ENCODE results near the gene TIGD1. TPM values are rescaled to one million over a fixed set of nuclear protein-coding genes. Genes with fewer than 3 reads are reported as not detected.

Gene TIGD1
- total and polyA plus RNA-seq, 11 donors, result 0.99 to 3.8 (median 1.6) TPM

DNA sequence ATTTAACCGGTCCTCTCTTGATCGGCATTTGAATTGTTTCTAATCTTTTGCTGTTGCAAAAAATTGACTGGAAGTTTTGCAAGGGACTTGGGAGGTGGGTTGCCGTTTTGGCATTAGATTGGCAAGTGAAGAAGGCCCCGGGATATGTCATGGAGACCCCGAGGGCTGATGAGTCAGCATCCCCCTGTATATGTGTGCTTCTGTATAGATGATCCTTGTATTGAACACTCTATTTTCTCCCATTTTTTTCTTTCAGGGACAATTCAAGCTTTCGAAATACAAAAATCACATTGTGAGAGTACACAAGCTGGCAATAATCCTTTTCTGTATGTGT, 30.3 kb upstream of the TIGD1 start:
- WGBS, 4 donors, result 97 to 98% (median 98%) methylated on average over 6 of the region's 6 CpGs

GRCh38 chr2:232578626-232579025, 28.3 kb upstream of the TIGD1 start:
- intact Hi-C loops (cut with DNase I), result no loop called here
- no peak for ATAC-seq
- Histone ChIP-seq H3K9me3 (peaks cover 0 to 2% (median 0%) of the 10 kb centered on the region in 12 donors), H3K4me1 (peaks cover 0 to 3% (median 0%) of the 10 kb centered on the region in 12 donors), H3K27ac (no peak overlapping the region), H3K27me3 (no peaks in the 10 kb centered on the region), H3K36me3 (peaks cover 0 to 74% (median 48%) of the 10 kb centered on the region in 9 donors), H3K4me3 (no peak overlapping the region)
- TF ChIP-seq, protein P1, sequence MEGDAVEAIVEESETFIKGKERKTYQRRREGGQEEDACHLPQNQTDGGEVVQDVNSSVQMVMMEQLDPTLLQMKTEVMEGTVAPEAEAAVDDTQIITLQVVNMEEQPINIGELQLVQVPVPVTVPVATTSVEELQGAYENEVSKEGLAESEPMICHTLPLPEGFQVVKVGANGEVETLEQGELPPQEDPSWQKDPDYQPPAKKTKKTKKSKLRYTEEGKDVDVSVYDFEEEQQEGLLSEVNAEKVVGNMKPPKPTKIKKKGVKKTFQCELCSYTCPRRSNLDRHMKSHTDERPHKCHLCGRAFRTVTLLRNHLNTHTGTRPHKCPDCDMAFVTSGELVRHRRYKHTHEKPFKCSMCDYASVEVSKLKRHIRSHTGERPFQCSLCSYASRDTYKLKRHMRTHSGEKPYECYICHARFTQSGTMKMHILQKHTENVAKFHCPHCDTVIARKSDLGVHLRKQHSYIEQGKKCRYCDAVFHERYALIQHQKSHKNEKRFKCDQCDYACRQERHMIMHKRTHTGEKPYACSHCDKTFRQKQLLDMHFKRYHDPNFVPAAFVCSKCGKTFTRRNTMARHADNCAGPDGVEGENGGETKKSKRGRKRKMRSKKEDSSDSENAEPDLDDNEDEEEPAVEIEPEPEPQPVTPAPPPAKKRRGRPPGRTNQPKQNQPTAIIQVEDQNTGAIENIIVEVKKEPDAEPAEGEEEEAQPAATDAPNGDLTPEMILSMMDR (IDR thresholded peaks at IDR 0.05), result no peak
- no peak for TF ChIP-seq POLR2A (IDR thresholded peaks at IDR 0.05)
- DNase-seq, result no peak
- WGBS, 4 donors, result 91 to 96% (median 95%) methylated on average over 2 of the region's 2 CpGs

More for the DNA sequence above, 30.3 kb upstream of the TIGD1 start:
- no peak for ATAC-seq
- H3K9me3 ChIP-seq, result peaks cover 0 to 10% (median 0%) of the 10 kb centered on the region in 12 donors
- peaks cover 0 to 54% (median 40%) of the 10 kb centered on the region in 9 donors for H3K36me3 ChIP-seq
- DNase-seq, result no peak
- TF ChIP-seq, protein P1 (IDR thresholded peaks at IDR 0.05), result no peak
- TF ChIP-seq POLR2A (IDR thresholded peaks at IDR 0.05), result no peak
- intact Hi-C loops (cut with DNase I), result no loop called here
- no peaks in the 10 kb centered on the region for H3K27me3 ChIP-seq
- H3K4me1 ChIP-seq, result peaks cover 0 to 3% (median 0%) of the 10 kb centered on the region in 12 donors
- no peak overlapping the region for H3K27ac ChIP-seq
- H3K4me3 ChIP-seq, result no peak overlapping the region

DNA sequence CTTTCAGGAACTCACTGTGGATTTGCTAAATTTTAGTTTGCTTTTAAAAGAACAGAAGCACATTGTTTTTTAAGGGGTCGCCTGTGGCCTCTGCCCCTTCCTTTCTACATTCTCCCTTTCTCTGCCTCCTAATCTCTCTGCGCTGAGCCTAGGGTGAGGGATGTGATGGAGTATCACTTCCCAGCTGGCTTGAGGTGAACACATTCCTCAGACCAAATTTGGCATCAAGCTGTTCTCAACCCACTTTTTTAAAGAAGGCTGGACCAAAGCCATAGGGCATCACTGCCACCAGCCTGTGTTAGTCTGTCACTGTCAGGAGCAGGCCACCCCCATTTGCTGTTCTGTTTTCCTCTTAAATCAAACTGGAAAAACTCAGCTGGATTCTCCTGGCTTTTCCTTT, 27.5 kb upstream of the TIGD1 start:
- Histone ChIP-seq H3K4me1 (peaks cover 0 to 3% (median 0%) of the 10 kb centered on the region in 12 donors), H3K4me3 (no peak overlapping the region)

DNA sequence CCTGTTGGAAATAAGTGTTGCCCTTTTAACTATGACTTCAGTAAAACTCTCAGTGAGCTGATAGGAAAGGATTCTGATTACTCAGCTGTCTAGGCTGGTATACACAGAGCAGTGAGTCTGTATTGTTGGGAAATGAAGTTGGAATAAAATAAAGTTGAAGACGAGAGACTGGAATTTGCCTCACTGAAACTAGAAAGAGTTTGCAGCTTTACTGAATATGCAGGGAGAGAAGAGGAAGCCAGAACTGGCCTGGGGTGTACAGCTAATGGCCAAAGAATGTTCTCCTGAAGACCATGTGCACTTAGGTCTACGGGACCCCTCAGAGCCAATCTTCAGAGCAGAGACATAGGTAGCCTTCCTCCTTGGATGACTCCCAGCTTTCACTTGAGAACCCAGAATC, 26.6 kb upstream of the TIGD1 start:
- DNase-seq, result no peak
- WGBS, 4 donors, result 82 to 93% (median 91%) methylated on average over 2 of the region's 2 CpGs
- peak in 1 of 4 donors; percentile 24 for ATAC-seq
- intact Hi-C loops (cut with DNase I), result no loop called here
- H3K36me3 ChIP-seq, result peaks cover 0 to 77% (median 47%) of the 10 kb centered on the region in 9 donors
- H3K4me3 ChIP-seq, result no peak overlapping the region
- peaks cover 0 to 3% (median 0%) of the 10 kb centered on the region in 12 donors for H3K4me1 ChIP-seq
- TF ChIP-seq, protein P1 (IDR thresholded peaks at IDR 0.05), result no peak
- TF ChIP-seq POLR2A (IDR thresholded peaks at IDR 0.05), result no peak
- H3K27me3 ChIP-seq, result no peaks in the 10 kb centered on the region
- no peak overlapping the region for H3K27ac ChIP-seq
- no peaks in the 10 kb centered on the region for H3K9me3 ChIP-seq

More for the DNA sequence above, 27.5 kb upstream of the TIGD1 start:
- ATAC-seq, result peak in 1 of 4 donors; percentile 24
- Histone ChIP-seq H3K9me3 (no peaks in the 10 kb centered on the region), H3K36me3 (peaks cover 0 to 77% (median 47%) of the 10 kb centered on the region in 9 donors), H3K27ac (no peak overlapping the region), H3K27me3 (no peaks in the 10 kb centered on the region)
- 81 to 93% (median 86%) methylated on average over 2 of the region's 2 CpGs for WGBS, 4 donors
- intact Hi-C loops (cut with DNase I), result no loop called here
- no peak for DNase-seq
- no peak for TF ChIP-seq POLR2A (IDR thresholded peaks at IDR 0.05)
- TF ChIP-seq, protein P1 (IDR thresholded peaks at IDR 0.05), result no peak
